ENCODE data around the gene NUDT19. TPM values are rescaled to one million over a fixed set of nuclear protein-coding genes. Genes with fewer than 3 reads are reported as not detected.

Gene NUDT19
- total and polyA plus RNA-seq, 2 experiments from 2014 or later: 2.4 to 3.9 TPM

DNA sequence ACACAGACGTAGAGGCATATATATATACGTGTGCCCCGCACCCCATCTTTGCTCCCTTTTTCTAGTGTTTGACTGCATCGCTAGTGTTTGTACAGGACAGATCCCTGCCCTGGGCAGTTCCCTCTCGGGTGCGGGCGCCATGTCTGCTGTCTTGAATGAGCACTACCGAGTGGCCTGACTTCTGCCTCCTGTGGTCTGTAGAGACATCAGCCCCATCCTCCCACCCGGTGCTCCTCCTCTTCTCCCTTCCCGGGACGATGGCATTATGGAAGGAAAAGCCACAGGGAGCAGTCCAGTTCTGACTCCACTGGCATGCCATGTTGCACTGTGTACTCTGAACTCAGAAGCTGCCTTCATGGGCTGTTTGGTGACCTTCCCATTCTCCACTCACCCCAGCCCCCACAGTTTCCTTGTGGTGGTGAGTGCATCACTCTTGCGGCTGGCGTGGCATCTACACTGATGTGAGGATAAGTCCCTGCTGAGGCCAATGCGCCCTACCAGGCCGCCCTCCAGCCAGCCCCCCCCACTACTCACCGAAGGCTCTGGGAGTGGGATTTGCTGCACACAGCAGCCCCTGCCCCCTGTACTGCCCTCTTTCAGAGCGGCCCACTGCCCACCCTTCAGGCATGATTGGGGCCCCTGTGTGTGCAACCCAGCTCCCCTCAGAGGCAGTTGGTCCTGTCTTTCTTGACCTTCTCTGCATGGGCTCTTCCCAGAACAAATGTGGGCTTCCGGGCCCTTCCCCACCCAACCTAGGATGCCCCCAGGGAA is 53.1 kb downstream of the NUDT19 start:
- Mint-ChIP-seq H3K27ac (no peak overlapping the region), H3K36me3 (ENCODE audit: low read depth) (no peaks in the 10 kb centered on the region), H3K4me1 (peaks cover 2% of the 10 kb centered on the region; the same call in 2 of the 3 replicates), H3K27me3 (ENCODE audit: insufficient read depth, low read depth, poor library complexity) (peaks cover 9% of the 10 kb centered on the region), H3K4me3 (no peak overlapping the region), H3K9me3 (no peaks in the 10 kb centered on the region)
- ATAC-seq: no peak
- no peak overlapping the region for H2AFZ ChIP-seq
- H3K27me3 ChIP-seq (ENCODE audit: insufficient read depth): no peaks in the 10 kb centered on the region
- H3K79me2 ChIP-seq (replicated peaks; ENCODE audit: insufficient read depth): no peaks in the 10 kb centered on the region
- H3K27ac ChIP-seq (ENCODE audit: low read depth): no peak overlapping the region
- no peak overlapping the region for H3K4me2 ChIP-seq
- no peaks in the 10 kb centered on the region for H3K4me1 ChIP-seq (ENCODE audit: insufficient read depth)
- H3K36me3 ChIP-seq (ENCODE audit: insufficient read depth): no peaks in the 10 kb centered on the region
- no peaks in the 10 kb centered on the region for H3K9me2 ChIP-seq (ENCODE audit: insufficient read depth)
- H4K20me1 ChIP-seq (replicated peaks; ENCODE audit: insufficient read depth): no peaks in the 10 kb centered on the region
- no peaks in the 10 kb centered on the region for H3F3A ChIP-seq (replicated peaks; ENCODE audit: low read depth)
- TF ChIP-seq, protein P1, sequence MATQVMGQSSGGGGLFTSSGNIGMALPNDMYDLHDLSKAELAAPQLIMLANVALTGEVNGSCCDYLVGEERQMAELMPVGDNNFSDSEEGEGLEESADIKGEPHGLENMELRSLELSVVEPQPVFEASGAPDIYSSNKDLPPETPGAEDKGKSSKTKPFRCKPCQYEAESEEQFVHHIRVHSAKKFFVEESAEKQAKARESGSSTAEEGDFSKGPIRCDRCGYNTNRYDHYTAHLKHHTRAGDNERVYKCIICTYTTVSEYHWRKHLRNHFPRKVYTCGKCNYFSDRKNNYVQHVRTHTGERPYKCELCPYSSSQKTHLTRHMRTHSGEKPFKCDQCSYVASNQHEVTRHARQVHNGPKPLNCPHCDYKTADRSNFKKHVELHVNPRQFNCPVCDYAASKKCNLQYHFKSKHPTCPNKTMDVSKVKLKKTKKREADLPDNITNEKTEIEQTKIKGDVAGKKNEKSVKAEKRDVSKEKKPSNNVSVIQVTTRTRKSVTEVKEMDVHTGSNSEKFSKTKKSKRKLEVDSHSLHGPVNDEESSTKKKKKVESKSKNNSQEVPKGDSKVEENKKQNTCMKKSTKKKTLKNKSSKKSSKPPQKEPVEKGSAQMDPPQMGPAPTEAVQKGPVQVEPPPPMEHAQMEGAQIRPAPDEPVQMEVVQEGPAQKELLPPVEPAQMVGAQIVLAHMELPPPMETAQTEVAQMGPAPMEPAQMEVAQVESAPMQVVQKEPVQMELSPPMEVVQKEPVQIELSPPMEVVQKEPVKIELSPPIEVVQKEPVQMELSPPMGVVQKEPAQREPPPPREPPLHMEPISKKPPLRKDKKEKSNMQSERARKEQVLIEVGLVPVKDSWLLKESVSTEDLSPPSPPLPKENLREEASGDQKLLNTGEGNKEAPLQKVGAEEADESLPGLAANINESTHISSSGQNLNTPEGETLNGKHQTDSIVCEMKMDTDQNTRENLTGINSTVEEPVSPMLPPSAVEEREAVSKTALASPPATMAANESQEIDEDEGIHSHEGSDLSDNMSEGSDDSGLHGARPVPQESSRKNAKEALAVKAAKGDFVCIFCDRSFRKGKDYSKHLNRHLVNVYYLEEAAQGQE (IDR thresholded peaks at IDR 0.05; ENCODE audit: unreplicated experiment): no peak
- TF ChIP-seq ZNF114 (CRISPR knock-in tag; IDR thresholded peaks at IDR 0.05) (no peak), CREB1 (CRISPR knock-in tag; IDR thresholded peaks at IDR 0.05; ENCODE audit: low read depth) (no peak), EZH2 (IDR thresholded peaks at IDR 0.05; ENCODE audit: low read depth, unreplicated experiment) (no peak), EZH2phosphoT487 (IDR thresholded peaks at IDR 0.05; ENCODE audit: unreplicated experiment) (no peak), STAT1 (IDR thresholded peaks at IDR 0.05; ENCODE audit: unreplicated experiment) (no peak), JUNB (IDR thresholded peaks at IDR 0.05; ENCODE audit: unreplicated experiment) (no peak), NANOG (IDR thresholded peaks at IDR 0.05; ENCODE audit: borderline replicate concordance) (no peak), POLR2AphosphoS5 (IDR thresholded peaks at IDR 0.05; ENCODE audit: low read depth) (no peak), ZNF331 (CRISPR knock-in tag; IDR thresholded peaks at IDR 0.05; ENCODE audit: low read depth) (no peak)
- TF ChIP-seq, protein P2, sequence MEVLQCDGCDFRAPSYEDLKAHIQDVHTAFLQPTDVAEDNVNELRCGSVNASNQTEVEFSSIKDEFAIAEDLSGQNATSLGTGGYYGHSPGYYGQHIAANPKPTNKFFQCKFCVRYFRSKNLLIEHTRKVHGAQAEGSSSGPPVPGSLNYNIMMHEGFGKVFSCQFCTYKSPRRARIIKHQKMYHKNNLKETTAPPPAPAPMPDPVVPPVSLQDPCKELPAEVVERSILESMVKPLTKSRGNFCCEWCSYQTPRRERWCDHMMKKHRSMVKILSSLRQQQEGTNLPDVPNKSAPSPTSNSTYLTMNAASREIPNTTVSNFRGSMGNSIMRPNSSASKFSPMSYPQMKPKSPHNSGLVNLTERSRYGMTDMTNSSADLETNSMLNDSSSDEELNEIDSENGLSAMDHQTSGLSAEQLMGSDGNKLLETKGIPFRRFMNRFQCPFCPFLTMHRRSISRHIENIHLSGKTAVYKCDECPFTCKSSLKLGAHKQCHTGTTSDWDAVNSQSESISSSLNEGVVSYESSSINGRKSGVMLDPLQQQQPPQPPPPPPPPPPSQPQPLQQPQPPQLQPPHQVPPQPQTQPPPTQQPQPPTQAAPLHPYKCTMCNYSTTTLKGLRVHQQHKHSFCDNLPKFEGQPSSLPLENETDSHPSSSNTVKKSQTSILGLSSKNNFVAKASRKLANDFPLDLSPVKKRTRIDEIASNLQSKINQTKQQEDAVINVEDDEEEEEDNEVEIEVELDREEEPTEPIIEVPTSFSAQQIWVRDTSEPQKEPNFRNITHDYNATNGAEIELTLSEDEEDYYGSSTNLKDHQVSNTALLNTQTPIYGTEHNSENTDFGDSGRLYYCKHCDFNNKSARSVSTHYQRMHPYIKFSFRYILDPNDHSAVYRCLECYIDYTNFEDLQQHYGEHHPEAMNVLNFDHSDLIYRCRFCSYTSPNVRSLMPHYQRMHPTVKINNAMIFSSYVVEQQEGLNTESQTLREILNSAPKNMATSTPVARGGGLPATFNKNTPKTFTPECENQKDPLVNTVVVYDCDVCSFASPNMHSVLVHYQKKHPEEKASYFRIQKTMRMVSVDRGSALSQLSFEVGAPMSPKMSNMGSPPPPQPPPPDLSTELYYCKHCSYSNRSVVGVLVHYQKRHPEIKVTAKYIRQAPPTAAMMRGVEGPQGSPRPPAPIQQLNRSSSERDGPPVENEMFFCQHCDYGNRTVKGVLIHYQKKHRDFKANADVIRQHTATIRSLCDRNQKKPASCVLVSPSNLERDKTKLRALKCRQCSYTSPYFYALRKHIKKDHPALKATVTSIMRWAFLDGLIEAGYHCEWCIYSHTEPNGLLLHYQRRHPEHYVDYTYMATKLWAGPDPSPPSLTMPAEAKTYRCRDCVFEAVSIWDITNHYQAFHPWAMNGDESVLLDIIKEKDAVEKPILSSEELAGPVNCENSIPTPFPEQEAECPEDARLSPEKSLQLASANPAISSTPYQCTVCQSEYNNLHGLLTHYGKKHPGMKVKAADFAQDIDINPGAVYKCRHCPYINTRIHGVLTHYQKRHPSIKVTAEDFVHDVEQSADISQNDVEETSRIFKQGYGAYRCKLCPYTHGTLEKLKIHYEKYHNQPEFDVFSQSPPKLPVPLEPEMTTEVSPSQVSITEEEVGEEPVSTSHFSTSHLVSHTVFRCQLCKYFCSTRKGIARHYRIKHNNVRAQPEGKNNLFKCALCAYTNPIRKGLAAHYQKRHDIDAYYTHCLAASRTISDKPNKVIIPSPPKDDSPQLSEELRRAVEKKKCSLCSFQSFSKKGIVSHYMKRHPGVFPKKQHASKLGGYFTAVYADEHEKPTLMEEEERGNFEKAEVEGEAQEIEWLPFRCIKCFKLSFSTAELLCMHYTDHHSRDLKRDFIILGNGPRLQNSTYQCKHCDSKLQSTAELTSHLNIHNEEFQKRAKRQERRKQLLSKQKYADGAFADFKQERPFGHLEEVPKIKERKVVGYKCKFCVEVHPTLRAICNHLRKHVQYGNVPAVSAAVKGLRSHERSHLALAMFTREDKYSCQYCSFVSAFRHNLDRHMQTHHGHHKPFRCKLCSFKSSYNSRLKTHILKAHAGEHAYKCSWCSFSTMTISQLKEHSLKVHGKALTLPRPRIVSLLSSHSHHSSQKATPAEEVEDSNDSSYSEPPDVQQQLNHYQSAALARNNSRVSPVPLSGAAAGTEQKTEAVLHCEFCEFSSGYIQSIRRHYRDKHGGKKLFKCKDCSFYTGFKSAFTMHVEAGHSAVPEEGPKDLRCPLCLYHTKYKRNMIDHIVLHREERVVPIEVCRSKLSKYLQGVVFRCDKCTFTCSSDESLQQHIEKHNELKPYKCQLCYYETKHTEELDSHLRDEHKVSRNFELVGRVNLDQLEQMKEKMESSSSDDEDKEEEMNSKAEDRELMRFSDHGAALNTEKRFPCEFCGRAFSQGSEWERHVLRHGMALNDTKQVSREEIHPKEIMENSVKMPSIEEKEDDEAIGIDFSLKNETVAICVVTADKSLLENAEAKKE (CRISPR knock-in tag; IDR thresholded peaks at IDR 0.05): no peak
- TF ChIP-seq, protein P3, sequence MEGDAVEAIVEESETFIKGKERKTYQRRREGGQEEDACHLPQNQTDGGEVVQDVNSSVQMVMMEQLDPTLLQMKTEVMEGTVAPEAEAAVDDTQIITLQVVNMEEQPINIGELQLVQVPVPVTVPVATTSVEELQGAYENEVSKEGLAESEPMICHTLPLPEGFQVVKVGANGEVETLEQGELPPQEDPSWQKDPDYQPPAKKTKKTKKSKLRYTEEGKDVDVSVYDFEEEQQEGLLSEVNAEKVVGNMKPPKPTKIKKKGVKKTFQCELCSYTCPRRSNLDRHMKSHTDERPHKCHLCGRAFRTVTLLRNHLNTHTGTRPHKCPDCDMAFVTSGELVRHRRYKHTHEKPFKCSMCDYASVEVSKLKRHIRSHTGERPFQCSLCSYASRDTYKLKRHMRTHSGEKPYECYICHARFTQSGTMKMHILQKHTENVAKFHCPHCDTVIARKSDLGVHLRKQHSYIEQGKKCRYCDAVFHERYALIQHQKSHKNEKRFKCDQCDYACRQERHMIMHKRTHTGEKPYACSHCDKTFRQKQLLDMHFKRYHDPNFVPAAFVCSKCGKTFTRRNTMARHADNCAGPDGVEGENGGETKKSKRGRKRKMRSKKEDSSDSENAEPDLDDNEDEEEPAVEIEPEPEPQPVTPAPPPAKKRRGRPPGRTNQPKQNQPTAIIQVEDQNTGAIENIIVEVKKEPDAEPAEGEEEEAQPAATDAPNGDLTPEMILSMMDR (conservative IDR thresholded peaks at IDR 0.05; ENCODE audit: low read depth in 2 of 2): no peak
- TF ChIP-seq, protein P4, sequence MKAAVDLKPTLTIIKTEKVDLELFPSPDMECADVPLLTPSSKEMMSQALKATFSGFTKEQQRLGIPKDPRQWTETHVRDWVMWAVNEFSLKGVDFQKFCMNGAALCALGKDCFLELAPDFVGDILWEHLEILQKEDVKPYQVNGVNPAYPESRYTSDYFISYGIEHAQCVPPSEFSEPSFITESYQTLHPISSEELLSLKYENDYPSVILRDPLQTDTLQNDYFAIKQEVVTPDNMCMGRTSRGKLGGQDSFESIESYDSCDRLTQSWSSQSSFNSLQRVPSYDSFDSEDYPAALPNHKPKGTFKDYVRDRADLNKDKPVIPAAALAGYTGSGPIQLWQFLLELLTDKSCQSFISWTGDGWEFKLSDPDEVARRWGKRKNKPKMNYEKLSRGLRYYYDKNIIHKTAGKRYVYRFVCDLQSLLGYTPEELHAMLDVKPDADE (IDR thresholded peaks at IDR 0.05): no peak
- no peak overlapping the region for H3K4me3 ChIP-seq
- no peak for DNase-seq (ENCODE audit: low spot score)

Data from GM23338 (cell line).